ENCODE measurements around the gene WDR86. TPM values are rescaled to one million over a fixed set of nuclear protein-coding genes. Genes with fewer than 3 reads are reported as not detected.

The WDR86 gene
- total RNA-seq, 1 donor from 2014 or later, result not detected

DNA sequence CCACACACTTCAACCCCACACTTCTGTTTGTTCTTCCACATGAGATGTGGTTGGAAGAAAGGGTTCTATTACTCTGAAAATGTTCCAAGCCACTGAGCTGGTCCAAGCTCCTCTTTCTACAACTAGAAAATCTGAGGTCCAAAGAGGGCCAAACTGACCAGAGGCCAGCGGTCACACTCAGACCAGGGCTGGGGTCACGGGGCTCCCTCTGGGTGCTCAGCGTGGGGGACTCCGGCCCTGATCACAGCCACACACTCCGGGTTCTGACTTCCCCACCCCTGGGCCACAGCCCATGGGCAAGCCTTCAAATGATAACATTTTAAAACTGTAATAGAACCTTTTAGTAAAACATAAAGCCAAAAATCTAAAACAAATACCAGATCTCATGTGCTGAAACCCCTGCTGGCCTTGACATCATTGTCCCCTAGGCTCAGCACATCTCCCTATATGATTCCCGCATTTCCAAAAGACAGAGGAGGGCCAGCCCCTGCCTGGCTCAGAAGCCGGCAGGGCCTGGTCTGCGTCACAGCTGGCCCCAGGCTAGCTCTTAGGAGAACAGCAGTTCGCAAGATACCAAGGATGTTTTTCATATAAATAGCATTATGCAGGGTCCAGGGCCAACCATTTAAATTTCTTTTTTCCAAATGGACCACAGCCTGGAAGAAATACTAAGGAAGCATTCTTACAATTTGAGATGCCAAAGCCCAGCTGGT, 26.8 kb upstream of the WDR86 start:
- Mint-ChIP-seq H3K27ac (no peak overlapping the region), H3K27me3 (peaks cover 14% of the 10 kb centered on the region), H3K4me3 (no peak overlapping the region), H3K36me3 (ENCODE audit: low read depth) (no peaks in the 10 kb centered on the region), H3K9me3 (no peaks in the 10 kb centered on the region), H3K4me1 (peaks cover 22% of the 10 kb centered on the region)
- intact Hi-C loops (cut with micrococcal nuclease), result no loop called here
- no peak for DNase-seq

DNA sequence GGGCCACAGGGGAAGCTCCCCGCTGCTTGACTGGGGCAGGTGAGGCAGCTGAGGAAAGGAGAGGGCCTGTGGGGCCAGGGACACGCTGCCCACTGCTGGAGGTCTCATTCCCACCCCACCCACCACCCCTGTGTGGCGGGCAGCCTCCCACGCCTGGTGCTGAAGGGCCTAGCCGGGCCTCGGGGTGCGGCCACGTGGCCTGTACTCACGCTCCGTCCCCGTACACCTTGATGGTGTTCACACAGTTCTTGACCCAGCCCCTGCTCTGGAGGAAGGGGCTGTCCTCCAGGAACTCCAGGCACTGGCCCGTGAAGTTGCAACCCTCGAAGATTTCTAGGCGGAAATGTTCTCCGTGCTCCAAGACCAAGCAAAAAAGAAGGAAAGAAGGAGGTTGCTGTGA, 26.1 kb upstream of the WDR86 start:
- H3K4me1 Mint-ChIP-seq, result peaks cover 17% of the 10 kb centered on the region
- H3K36me3 Mint-ChIP-seq (ENCODE audit: low read depth), result no peaks in the 10 kb centered on the region
- no peak overlapping the region for H3K4me3 Mint-ChIP-seq
- DNase-seq, result no peak
- intact Hi-C loops (cut with micrococcal nuclease), result no loop called here
- no peaks in the 10 kb centered on the region for H3K9me3 Mint-ChIP-seq
- peaks cover 11% of the 10 kb centered on the region for H3K27me3 Mint-ChIP-seq
- H3K27ac Mint-ChIP-seq, result no peak overlapping the region

DNA sequence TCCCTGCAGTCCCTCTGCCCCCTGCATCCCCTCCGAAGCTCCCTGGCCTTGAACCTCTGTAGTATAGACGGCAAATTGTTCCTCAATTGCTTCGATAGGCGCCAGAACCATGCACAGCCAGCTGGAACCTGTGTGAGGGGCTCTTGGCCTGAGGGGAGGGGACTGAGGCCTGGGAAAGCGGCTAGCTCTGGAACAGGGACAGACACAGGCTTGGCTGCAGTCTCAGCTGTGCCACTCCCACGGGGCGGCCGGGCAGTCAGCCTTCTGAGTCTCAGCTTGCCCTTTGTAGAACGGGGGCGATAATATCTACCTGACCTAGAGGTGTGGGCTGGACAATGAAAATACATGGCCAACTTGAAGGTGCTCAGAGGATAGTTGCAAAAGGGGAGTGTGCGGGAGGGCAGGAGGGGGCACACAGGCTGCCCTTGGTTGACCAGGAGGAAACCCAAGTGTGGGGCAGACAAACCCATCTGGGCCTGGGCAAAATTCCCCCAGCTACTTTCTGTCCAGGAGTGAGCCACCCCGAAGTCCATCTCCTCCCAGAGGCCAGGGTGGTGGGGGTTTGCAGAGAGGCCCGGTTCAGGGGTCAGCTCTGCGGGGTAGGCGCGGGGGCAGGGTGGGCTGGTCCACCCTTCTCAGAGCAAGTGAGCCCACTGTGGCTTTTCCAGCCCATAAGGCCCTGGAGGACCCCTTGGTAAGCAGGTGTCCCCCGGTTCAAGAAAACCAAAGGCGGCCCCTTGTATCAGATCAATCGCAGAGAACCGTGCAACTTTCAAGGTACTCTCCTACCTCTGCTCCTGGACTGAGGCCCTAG, 25.5 kb upstream of the WDR86 start:
- peaks cover 15% of the 10 kb centered on the region for H3K4me1 Mint-ChIP-seq
- peaks cover 6% of the 10 kb centered on the region for H3K27me3 Mint-ChIP-seq
- no peak overlapping the region for H3K4me3 Mint-ChIP-seq
- DNase-seq, result no peak
- H3K27ac Mint-ChIP-seq, result no peak overlapping the region
- intact Hi-C loops (cut with micrococcal nuclease), result no loop called here
- H3K9me3 Mint-ChIP-seq, result no peaks in the 10 kb centered on the region
- no peaks in the 10 kb centered on the region for H3K36me3 Mint-ChIP-seq (ENCODE audit: low read depth)

DNA sequence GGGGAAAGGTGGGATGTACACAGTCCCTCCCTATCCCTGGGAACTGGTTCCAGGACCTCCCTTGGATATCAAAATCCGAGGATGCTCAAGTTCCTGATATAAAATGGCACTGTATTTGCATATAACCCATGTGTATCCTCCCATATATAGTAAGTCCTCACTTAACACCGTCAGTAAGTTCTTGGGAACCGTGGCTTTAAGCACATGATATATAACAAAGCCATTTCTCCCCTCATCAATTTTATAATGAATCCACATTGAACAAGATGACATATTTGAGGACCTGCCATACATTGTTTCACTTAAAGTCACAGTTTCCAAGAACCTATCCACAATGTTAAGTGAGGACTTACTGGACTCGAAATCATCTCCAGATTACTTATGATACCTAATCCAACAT, 24.7 kb upstream of the WDR86 start:
- Mint-ChIP-seq H3K27ac (no peak overlapping the region), H3K27me3 (peaks cover 4% of the 10 kb centered on the region), H3K9me3 (no peaks in the 10 kb centered on the region), H3K4me1 (peaks cover 20% of the 10 kb centered on the region), H3K4me3 (no peak overlapping the region), H3K36me3 (ENCODE audit: low read depth) (no peaks in the 10 kb centered on the region)
- DNase-seq, result no peak
- intact Hi-C loops (cut with micrococcal nuclease), result no loop called here

DNA sequence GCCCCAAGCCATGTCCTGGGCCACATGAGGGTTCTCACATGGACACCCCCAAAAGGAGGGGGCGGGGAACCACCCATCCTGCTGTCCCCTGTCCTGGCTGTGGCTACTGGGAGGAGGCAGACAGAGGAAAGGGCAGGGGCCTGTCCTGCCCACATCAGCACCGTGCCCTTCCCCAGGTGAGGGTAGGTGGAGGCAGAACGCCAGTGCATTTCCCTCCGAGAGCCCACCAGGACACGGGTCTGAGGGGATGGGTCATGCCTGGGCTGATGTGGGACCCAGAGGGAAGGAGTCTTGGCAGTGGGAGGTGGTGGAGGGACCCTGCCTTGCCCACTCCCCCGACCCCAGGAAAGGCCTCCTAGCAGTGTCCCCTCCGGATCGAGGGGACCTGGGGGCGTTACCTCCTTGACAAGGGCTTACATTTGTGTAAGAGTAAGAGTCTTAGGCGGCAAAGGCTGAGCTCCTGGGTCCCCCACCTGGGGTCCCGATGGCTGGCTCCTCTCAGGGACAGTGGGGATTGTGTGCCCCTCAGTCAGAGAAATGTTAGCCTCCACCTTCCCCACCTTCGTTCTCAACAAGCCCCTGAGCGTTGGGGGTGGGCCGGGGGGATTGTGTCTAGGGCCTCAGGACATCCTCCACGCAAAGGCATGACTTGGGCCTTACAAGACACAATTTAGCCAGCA, 24.0 kb upstream of the WDR86 start:
- Mint-ChIP-seq H3K36me3 (ENCODE audit: low read depth) (no peaks in the 10 kb centered on the region), H3K27ac (no peak overlapping the region), H3K9me3 (no peaks in the 10 kb centered on the region), H3K27me3 (peaks cover 2% of the 10 kb centered on the region), H3K4me3 (no peak overlapping the region), H3K4me1 (peaks cover 25% of the 10 kb centered on the region)
- intact Hi-C loops (cut with micrococcal nuclease), result no loop called here
- no peak for DNase-seq

DNA sequence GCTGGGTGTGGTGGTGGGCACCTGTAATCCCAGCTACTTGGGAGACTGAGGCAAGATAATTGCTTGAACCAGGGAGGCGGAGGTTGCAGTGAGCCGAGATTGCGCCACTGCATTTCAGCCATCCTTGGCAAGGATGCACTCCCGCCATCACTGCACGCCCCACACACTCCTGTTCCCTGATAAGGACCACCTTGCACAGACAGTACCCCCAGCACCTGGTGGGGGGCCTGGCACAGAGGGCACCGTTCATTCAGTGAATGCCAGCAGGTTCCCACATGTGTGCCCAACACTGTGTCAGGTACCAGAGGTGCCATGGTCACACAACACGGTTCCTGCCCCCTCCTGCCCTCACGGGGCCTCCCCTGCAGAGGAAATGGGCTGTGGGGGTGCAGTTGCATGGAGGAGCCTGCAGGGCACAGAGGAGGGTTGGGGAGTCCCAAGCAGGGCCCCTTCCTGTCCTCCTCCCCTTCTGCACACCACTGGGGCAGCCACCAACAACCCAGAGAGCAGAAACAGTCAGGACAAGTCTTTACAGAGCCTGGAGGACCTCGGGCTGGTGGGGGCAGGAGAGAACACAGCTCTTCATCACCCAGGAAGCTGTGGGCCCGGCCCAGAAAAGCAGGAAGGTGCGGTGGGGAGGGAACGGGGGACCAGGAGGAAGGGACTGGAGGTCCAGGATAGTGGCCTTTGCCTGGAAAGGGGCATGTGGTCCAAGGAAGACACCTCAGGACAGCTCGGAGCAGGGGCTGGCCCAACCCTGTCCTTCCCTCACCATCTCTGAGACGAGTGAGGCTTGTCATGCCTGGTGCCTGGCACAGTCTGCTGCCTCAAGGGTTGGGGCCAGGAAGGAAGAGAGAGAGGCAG, 23.1 kb upstream of the WDR86 start:
- Mint-ChIP-seq H3K9me3 (no peaks in the 10 kb centered on the region), H3K27me3 (no peaks in the 10 kb centered on the region), H3K4me3 (peak overlapping the region; percentile 45), H3K27ac (peak overlapping the region; percentile 74), H3K36me3 (ENCODE audit: low read depth) (no peaks in the 10 kb centered on the region), H3K4me1 (peaks cover 28% of the 10 kb centered on the region)
- intact Hi-C loops (cut with micrococcal nuclease), result no loop called here
- peak; percentile 88 for DNase-seq

DNA sequence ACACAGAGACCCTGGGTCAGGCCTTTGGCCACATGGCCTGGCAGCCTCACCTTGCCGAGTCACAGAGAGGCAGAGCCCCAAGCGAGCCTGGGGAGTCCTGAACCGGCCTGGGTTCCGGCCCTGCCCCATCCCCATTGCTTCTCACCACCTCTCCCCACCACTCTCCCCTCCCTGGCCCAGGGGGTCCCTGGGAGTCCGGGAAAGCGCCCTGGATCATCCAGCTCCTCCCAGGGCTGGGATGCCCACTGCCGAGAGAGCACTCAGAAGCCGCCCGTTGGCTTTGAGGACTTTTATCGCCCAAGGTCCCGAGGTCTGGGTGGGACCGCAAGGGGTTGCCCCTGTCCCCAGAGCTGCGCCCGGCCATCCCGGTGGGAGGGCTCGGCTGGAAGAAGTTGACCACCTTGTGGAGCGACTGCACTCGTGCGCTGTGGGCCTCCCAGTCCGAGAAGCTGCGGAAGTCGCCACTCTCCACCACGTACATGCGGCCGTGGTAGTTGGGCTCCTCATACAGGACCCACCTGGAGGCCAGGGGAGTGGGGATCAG, 22.0 kb upstream of the WDR86 start:
- H3K27ac Mint-ChIP-seq, result no peak overlapping the region
- H3K27me3 Mint-ChIP-seq, result peaks cover under 1% of the 10 kb centered on the region
- intact Hi-C loops (cut with micrococcal nuclease), result loop anchor here (2.0 kb wide), 1 partner anchor 17 kb away; no protein-coding TSS in a partner anchor
- DNase-seq, result no peak
- peaks cover 30% of the 10 kb centered on the region for H3K4me1 Mint-ChIP-seq
- no peaks in the 10 kb centered on the region for H3K9me3 Mint-ChIP-seq
- no peak overlapping the region for H3K4me3 Mint-ChIP-seq
- H3K36me3 Mint-ChIP-seq (ENCODE audit: low read depth), result no peaks in the 10 kb centered on the region

DNA sequence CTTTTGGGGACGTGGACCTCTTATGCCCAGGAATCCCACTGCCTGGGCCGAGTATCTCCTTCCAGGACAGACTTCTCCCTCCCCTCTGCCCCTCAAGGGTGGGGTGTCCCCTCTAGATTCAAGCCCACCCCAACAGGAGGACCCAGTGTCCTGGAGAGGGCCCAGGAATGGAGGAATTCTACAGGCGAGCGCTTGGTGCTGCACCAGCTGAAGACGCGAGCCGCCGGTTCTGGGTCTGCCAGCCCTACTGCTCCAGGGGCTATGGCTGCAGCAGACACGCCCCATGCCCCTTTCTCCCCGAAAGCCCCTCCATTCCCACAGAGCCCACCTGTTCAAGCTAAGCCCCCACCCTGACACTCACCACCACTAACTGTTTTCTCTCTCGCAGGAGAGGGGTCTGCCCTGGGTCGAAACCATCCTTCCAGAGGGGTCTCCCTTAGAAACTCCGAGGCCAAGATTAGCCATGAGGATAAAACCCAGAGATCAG, 21.5 kb upstream of the WDR86 start:
- Mint-ChIP-seq H3K36me3 (ENCODE audit: low read depth) (no peaks in the 10 kb centered on the region), H3K9me3 (no peaks in the 10 kb centered on the region), H3K27me3 (peaks cover 2% of the 10 kb centered on the region), H3K27ac (no peak overlapping the region), H3K4me1 (peaks cover 30% of the 10 kb centered on the region), H3K4me3 (no peak overlapping the region)
- no peak for DNase-seq
- intact Hi-C loops (cut with micrococcal nuclease), result loop anchor here (2.0 kb wide), 1 partner anchor 17 kb away; no protein-coding TSS in a partner anchor

DNA sequence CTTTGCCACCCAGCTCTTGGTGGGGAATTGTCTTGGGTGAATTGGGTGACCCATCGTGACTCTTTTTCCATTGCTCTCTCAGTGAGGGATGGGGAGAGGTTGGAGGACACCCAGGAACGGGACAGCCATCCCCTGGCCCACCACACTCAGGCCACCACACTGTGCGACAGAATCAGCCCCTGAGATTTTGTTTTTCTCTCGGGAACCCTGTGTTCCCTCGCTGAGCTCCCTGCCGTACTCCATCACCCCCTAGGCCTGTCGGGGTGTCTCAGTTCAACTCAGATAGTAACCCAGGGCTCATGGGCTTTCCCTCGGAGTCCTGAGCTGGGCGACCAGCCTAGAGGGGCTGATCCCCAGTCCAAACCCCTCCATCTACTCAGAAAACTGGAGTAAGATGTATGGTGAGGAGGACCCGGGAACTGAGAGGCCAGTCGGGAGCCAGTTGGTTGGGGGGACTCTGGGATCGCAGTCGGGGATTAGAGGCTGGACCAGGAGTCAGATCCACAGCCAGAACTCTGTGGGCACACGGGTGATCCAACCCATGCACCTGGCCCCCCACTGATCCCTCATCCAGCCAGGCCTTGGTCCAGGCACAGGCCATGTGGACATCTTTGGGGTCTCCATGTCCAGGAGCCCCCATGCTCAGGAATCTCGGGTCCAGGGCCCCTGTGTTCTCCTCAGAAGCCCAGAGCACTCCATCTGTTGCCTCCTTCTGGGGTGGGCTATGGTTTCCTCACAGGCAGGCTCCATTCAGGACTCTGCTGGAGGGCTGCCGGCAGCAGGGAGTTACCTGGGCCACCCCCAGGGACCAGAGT, 20.8 kb upstream of the WDR86 start:
- no peak overlapping the region for H3K4me3 Mint-ChIP-seq
- intact Hi-C loops (cut with micrococcal nuclease), result loop anchor here (2.0 kb wide), 1 partner anchor 16 kb away; no protein-coding TSS in a partner anchor

DNA sequence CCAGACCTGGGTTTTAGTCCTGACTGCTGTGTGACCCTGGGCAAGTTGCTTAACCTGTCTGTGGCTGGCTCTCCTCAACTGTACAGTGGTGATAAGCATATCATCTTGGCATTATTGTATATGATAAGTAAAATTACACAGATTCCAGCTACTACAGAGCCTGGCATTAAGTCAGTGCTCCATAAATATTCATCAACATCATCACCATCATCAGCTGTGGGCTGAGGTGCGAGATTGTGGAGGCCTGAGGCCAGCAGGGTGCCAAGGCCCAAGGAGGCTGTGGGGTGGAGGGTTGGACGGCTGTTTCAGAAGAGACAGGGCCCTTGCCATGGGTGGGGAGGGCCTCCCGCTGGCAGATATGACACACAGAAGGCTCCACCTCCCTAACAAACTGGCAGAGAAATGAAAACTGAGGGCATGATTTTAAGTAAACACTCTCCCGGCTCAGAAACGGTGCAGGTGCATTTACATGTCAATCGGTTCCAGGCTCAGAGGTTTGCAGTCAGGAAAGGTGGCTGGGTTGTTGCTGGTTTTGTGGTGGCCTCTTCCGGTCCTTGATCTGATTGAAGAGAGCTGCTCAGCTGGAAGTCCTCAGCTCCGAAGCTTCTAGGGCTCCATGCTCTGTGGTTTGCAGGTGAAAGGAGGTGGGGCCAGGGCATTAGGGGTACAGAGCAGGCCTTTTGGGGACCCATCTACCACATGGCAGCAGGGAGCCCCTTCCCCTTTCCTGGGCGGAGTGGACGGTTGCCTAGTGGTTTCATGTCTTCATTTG, 19.9 kb upstream of the WDR86 start:
- Mint-ChIP-seq H3K27ac (peak overlapping the region; percentile 54), H3K27me3 (peaks cover 2% of the 10 kb centered on the region), H3K4me3 (peak overlapping the region; percentile 58), H3K9me3 (no peaks in the 10 kb centered on the region), H3K36me3 (ENCODE audit: low read depth) (no peaks in the 10 kb centered on the region), H3K4me1 (peaks cover 30% of the 10 kb centered on the region)
- peak; percentile 90 for DNase-seq
- intact Hi-C loops (cut with micrococcal nuclease), result loop anchor here (2.0 kb wide), 1 partner anchor 15 kb away; no protein-coding TSS in a partner anchor

More for the DNA sequence above, 20.8 kb upstream of the WDR86 start:
- H3K27ac Mint-ChIP-seq, result peak overlapping the region; percentile 15
- peaks cover 2% of the 10 kb centered on the region for H3K27me3 Mint-ChIP-seq
- H3K36me3 Mint-ChIP-seq (ENCODE audit: low read depth), result no peaks in the 10 kb centered on the region
- H3K4me1 Mint-ChIP-seq, result peaks cover 30% of the 10 kb centered on the region
- no peak for DNase-seq
- no peaks in the 10 kb centered on the region for H3K9me3 Mint-ChIP-seq

DNA sequence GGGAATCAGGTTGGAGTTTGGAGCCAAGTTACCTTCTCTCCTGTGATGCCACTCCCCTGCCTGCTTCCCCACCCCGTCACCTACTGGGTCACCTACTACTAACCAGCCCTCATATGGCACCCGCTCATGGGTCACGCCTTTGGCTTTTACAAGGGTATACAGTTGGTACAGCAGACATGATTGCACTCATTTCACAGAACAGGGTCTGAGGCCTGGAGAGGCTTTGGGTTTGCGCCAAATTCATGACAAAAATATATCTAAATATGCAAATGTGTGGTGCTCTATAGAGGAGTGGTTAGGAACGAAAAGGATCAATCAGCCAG, 19.4 kb upstream of the WDR86 start:
- Mint-ChIP-seq H3K4me3 (no peak overlapping the region), H3K27ac (no peak overlapping the region), H3K27me3 (peaks cover 2% of the 10 kb centered on the region), H3K36me3 (ENCODE audit: low read depth) (no peaks in the 10 kb centered on the region), H3K9me3 (no peaks in the 10 kb centered on the region), H3K4me1 (peaks cover 30% of the 10 kb centered on the region)
- intact Hi-C loops (cut with micrococcal nuclease), result no loop called here
- DNase-seq, result no peak
